Right lobe of liver (tissue), 4 donors: ENCODE measurements around the gene MX2.

Experiments
- POLR2A ChIP-seq: fragments of 450-650 bp; IDR thresholded peaks from one replicate; pipeline ENCODE4 v1.6.1; 2017; ENCODE audit warnings: antibody characterized with exemption, mild to moderate bottlenecking
- TF ChIP-seq, protein P1 (sequence below), 4 donors: fragments of 200-600 bp in 3 of 4; fragments of 450-650 bp in 1 of 4; IDR thresholded peaks; one replicate each; pipeline versions ENCODE4 v1.5.1 to v1.8.0; 2016 to 2022; ENCODE audit warnings: antibody characterized with exemption in 4 of 4, mild to moderate bottlenecking in 2 of 4
- donor health status: DM: no; HTN: no; CAD: no.
- donor health status: DM: no; HTN: no; CAD: no.
- donor health status: DM: no; HTN: yes; CAD: no.

- TF ChIP-seq, protein P1, sequence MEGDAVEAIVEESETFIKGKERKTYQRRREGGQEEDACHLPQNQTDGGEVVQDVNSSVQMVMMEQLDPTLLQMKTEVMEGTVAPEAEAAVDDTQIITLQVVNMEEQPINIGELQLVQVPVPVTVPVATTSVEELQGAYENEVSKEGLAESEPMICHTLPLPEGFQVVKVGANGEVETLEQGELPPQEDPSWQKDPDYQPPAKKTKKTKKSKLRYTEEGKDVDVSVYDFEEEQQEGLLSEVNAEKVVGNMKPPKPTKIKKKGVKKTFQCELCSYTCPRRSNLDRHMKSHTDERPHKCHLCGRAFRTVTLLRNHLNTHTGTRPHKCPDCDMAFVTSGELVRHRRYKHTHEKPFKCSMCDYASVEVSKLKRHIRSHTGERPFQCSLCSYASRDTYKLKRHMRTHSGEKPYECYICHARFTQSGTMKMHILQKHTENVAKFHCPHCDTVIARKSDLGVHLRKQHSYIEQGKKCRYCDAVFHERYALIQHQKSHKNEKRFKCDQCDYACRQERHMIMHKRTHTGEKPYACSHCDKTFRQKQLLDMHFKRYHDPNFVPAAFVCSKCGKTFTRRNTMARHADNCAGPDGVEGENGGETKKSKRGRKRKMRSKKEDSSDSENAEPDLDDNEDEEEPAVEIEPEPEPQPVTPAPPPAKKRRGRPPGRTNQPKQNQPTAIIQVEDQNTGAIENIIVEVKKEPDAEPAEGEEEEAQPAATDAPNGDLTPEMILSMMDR (IDR thresholded peaks at IDR 0.05), result no peak
- no peak for TF ChIP-seq POLR2A
Measured at GRCh38 chr21:41458121-41458520, 96.3 kb downstream of the MX2 start.
